ENCODE results near the gene FEM1C.

DNA sequence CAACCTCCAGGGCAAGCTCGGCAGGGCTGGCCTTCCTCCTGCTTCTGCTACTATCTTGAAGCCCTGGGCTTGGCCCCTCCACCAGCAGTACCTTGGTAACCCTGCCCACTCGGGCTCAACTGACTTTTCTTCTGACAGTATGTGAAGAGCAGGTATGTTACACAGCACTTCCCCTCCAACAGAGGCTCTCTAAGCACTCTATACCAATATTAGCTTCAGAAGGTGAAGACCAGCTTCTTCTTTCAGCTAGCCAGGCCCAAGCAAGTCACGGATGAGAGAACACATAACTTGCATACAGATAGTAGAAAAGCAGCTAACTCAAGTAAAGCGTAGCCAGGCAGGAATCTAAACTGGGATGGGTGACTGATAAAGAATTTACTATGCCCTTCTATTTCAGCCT lies 64.3 kb downstream of the FEM1C start:
- TF ChIP-seq, protein P1, sequence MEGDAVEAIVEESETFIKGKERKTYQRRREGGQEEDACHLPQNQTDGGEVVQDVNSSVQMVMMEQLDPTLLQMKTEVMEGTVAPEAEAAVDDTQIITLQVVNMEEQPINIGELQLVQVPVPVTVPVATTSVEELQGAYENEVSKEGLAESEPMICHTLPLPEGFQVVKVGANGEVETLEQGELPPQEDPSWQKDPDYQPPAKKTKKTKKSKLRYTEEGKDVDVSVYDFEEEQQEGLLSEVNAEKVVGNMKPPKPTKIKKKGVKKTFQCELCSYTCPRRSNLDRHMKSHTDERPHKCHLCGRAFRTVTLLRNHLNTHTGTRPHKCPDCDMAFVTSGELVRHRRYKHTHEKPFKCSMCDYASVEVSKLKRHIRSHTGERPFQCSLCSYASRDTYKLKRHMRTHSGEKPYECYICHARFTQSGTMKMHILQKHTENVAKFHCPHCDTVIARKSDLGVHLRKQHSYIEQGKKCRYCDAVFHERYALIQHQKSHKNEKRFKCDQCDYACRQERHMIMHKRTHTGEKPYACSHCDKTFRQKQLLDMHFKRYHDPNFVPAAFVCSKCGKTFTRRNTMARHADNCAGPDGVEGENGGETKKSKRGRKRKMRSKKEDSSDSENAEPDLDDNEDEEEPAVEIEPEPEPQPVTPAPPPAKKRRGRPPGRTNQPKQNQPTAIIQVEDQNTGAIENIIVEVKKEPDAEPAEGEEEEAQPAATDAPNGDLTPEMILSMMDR (IDR thresholded peaks at IDR 0.05) = no peak
- TF ChIP-seq POLR2AphosphoS5 (IDR thresholded peaks at IDR 0.05; ENCODE audit: low read depth, low read length) = no peak
- TF ChIP-seq SIN3A (IDR thresholded peaks at IDR 0.05; ENCODE audit: borderline replicate concordance, insufficient read depth, low read depth, low read length) = no peak

Measured in Panc1 (cell line).